Gastrocnemius medialis (tissue), 4 donors: ENCODE data around the gene SHC3.

Experiments used
- POLR2A ChIP-seq, 2 donors: fragments of 450-650 bp; IDR thresholded peaks; one replicate each; pipeline ENCODE4 v1.6.1; 2017; ENCODE audit warnings: antibody characterized with exemption in 2 of 2, mild to moderate bottlenecking in 2 of 2, moderate library complexity in 2 of 2
- TF ChIP-seq, protein P1 (sequence below), 5 experiments: fragments of 450-650 bp in 3 of 5; fragments of 200-600 bp in 2 of 5; sonication (generic) in 2 of 5; IDR thresholded peaks in 4 of 5; conservative IDR thresholded peaks in 1 of 5; 1 replicate in 4 of 5; 2 replicates in 1 of 5; pipeline ENCODE4 v1.5.1; 2016 to 2019; ENCODE audit warnings: antibody characterized with exemption in 5 of 5, mild to moderate bottlenecking in 3 of 5, moderate library complexity in 3 of 5

DNA sequence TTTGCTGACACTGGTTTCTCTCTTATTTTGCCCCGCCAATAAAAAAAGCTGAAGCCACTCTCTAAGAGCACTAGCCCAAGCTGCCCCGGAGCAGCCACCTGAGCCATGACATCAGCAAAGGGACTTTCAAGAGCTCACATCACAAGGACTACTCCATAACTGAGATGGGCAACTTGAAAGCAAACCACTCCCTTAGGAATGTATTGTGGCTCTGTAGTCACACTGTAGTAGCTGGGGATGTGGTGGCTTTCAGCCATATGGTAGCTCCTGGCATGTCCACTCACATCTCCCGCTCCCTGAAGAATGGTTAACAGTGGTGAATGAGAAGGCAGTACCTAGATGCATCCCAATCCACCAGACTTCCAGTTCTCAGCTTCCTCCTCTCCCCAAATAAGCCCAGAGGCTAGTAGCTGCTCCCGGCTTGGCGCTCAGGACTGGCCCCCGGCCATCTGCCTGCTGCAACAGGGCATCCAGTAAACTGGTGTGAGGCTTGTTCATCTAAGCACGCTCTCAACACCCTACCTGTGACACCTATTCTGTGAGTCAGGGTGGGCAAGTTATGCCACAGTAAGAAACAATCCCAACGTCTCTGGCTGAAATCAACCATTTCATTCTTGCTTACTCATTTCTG is 123.6 kb downstream of the SHC3 start:
- TF ChIP-seq, protein P1, sequence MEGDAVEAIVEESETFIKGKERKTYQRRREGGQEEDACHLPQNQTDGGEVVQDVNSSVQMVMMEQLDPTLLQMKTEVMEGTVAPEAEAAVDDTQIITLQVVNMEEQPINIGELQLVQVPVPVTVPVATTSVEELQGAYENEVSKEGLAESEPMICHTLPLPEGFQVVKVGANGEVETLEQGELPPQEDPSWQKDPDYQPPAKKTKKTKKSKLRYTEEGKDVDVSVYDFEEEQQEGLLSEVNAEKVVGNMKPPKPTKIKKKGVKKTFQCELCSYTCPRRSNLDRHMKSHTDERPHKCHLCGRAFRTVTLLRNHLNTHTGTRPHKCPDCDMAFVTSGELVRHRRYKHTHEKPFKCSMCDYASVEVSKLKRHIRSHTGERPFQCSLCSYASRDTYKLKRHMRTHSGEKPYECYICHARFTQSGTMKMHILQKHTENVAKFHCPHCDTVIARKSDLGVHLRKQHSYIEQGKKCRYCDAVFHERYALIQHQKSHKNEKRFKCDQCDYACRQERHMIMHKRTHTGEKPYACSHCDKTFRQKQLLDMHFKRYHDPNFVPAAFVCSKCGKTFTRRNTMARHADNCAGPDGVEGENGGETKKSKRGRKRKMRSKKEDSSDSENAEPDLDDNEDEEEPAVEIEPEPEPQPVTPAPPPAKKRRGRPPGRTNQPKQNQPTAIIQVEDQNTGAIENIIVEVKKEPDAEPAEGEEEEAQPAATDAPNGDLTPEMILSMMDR (IDR thresholded peaks at IDR 0.05 in 4 of 5, conservative IDR thresholded peaks at IDR 0.05 in 1 of 5), result no peak
- no peak for TF ChIP-seq POLR2A (IDR thresholded peaks at IDR 0.05)
